ENCODE measurements around the gene PTPRK.

Gene PTPRK

GRCh38 chr6:128071212-128071611, 449.2 kb downstream of the PTPRK start:
- no peaks in the 10 kb centered on the region for H3K79me2 ChIP-seq (ENCODE audit: insufficient read depth, low read length)
- no peak overlapping the region for H2AFZ ChIP-seq (ENCODE audit: low read length)
- H3F3A ChIP-seq (ENCODE audit: insufficient read depth, low read length): no peaks in the 10 kb centered on the region
- H3K36me3 ChIP-seq (ENCODE audit: insufficient read depth, low read length): no peaks in the 10 kb centered on the region
- no peak overlapping the region for H3K4me2 ChIP-seq (ENCODE audit: low read length)
- no peak overlapping the region for H3K4me3 ChIP-seq (ENCODE audit: low read depth, low read length, poor library complexity, severe bottlenecking)
- H3K9me2 ChIP-seq (ENCODE audit: low read depth, low read length): no peaks in the 10 kb centered on the region
- no peaks in the 10 kb centered on the region for H4K20me1 ChIP-seq (ENCODE audit: insufficient read depth, low read length)
- no peak overlapping the region for H3K9ac ChIP-seq (ENCODE audit: low read length)
- no peaks in the 10 kb centered on the region for H3K4me1 ChIP-seq (ENCODE audit: insufficient read depth, low read length, severe bottlenecking)
- TF ChIP-seq CTCF (IDR thresholded peaks at IDR 0.05; ENCODE audit: low read length): no peak
- no peak for TF ChIP-seq EZH2 (IDR thresholded peaks at IDR 0.05; ENCODE audit: borderline replicate concordance, low read length)
- no peak overlapping the region for H3K27ac ChIP-seq (ENCODE audit: low read depth, low read length, poor library complexity, severe bottlenecking)
- H3K27me3 ChIP-seq (ENCODE audit: insufficient read depth, low read length): no peaks in the 10 kb centered on the region
- H3K9me3 ChIP-seq (ENCODE audit: low read length): no peaks in the 10 kb centered on the region

- H3F3A ChIP-seq (ENCODE audit: insufficient read depth, low read length): no peaks in the 10 kb centered on the region
- H3K9ac ChIP-seq (ENCODE audit: low read length): no peak overlapping the region
- no peak overlapping the region for H2AFZ ChIP-seq (ENCODE audit: low read length)
- no peaks in the 10 kb centered on the region for H4K20me1 ChIP-seq (ENCODE audit: insufficient read depth, low read length)
- no peak overlapping the region for H3K4me3 ChIP-seq (ENCODE audit: low read depth, low read length, poor library complexity, severe bottlenecking)
- no peaks in the 10 kb centered on the region for H3K4me1 ChIP-seq (ENCODE audit: insufficient read depth, low read length, severe bottlenecking)
- no peaks in the 10 kb centered on the region for H3K36me3 ChIP-seq (ENCODE audit: insufficient read depth, low read length)
- H3K4me2 ChIP-seq (ENCODE audit: low read length): no peak overlapping the region
- no peaks in the 10 kb centered on the region for H3K9me3 ChIP-seq (ENCODE audit: low read length)
- no peaks in the 10 kb centered on the region for H3K27me3 ChIP-seq (ENCODE audit: insufficient read depth, low read length)
- H3K79me2 ChIP-seq (ENCODE audit: insufficient read depth, low read length): no peaks in the 10 kb centered on the region
- H3K9me2 ChIP-seq (ENCODE audit: low read depth, low read length): no peaks in the 10 kb centered on the region
- H3K27ac ChIP-seq (ENCODE audit: low read depth, low read length, poor library complexity, severe bottlenecking): no peak overlapping the region
- TF ChIP-seq EZH2 (IDR thresholded peaks at IDR 0.05; ENCODE audit: borderline replicate concordance, low read length): no peak
- TF ChIP-seq CTCF (IDR thresholded peaks at IDR 0.05; ENCODE audit: low read length): no peak
Measured at GRCh38 chr6:128070406-128070805, 450.0 kb downstream of the PTPRK start.

- no peaks in the 10 kb centered on the region for H3K79me2 ChIP-seq (ENCODE audit: insufficient read depth, low read length)
- H3K9me2 ChIP-seq (ENCODE audit: low read depth, low read length): no peaks in the 10 kb centered on the region
- no peaks in the 10 kb centered on the region for H3K9me3 ChIP-seq (ENCODE audit: low read length)
- H3K9ac ChIP-seq (ENCODE audit: low read length): no peak overlapping the region
- H3F3A ChIP-seq (ENCODE audit: insufficient read depth, low read length): no peaks in the 10 kb centered on the region
- H2AFZ ChIP-seq (ENCODE audit: low read length): no peak overlapping the region
- TF ChIP-seq CTCF (IDR thresholded peaks at IDR 0.05; ENCODE audit: low read length): no peak
- no peak for TF ChIP-seq EZH2 (IDR thresholded peaks at IDR 0.05; ENCODE audit: borderline replicate concordance, low read length)
- H3K4me3 ChIP-seq (ENCODE audit: low read depth, low read length, poor library complexity, severe bottlenecking): no peak overlapping the region
- H3K36me3 ChIP-seq (ENCODE audit: insufficient read depth, low read length): no peaks in the 10 kb centered on the region
- no peak overlapping the region for H3K27ac ChIP-seq (ENCODE audit: low read depth, low read length, poor library complexity, severe bottlenecking)
- no peaks in the 10 kb centered on the region for H3K27me3 ChIP-seq (ENCODE audit: insufficient read depth, low read length)
- H4K20me1 ChIP-seq (ENCODE audit: insufficient read depth, low read length): no peaks in the 10 kb centered on the region
- H3K4me2 ChIP-seq (ENCODE audit: low read length): no peak overlapping the region
- no peaks in the 10 kb centered on the region for H3K4me1 ChIP-seq (ENCODE audit: insufficient read depth, low read length, severe bottlenecking)
Measured at GRCh38 chr6:128069188-128069587, 451.2 kb downstream of the PTPRK start.
